HG02763 (cell line): ENCODE measurements around the gene BUD23.
A peak's percentile ranks its signal among the peaks of the same experiment; 100 is the strongest.
"Not testable (repeated sequence)": the region's sequence is repeated elsewhere in the genome, so short reads cannot be mapped to it uniquely, and the experiment has no call there.

ENCODE experiments used
- ATAC-seq: cut with Tn5 transposase; IDR thresholded peaks from one replicate; pipeline ENCODE4 v1.9.1; 2021; ENCODE audit warnings: mild to moderate bottlenecking, moderate library complexity; ENCODE audit not compliant: unreplicated experiment

The BUD23 gene

GRCh38 chr7:73683056-73683787 lies at the start of gene BUD23, which contains the start of gene DNAJC30:
BUD23 (plus strand) TSS chr7:73683597; CDS start chr7:73683626, 29 bp downstream.
DNAJC30 (minus strand) TSS chr7:73683453; CDS start chr7:73683423, 30 bp downstream.
- peak; percentile 96 for ATAC-seq

- no peak for ATAC-seq
These were observed 49.6 kb upstream of the BUD23 start for GRCh38 chr7:73633844-73634243.

GRCh38 chr7:73635428-73636200 lies 47.8 kb upstream of the BUD23 start:
- no peak for ATAC-seq

- no peak for ATAC-seq
These were observed 44.5 kb upstream of the BUD23 start for GRCh38 chr7:73638911-73639310.

GRCh38 chr7:73642834-73643233 lies 40.6 kb upstream of the BUD23 start:
- ATAC-seq = no peak

GRCh38 chr7:73644688-73645286 lies 38.6 kb upstream of the BUD23 start:
- ATAC-seq = no peak

GRCh38 chr7:73645643-73646174 lies 37.7 kb upstream of the BUD23 start:
- ATAC-seq = no peak

- ATAC-seq = no peak
These were observed 36.3 kb upstream of the BUD23 start for GRCh38 chr7:73646785-73647724.

GRCh38 chr7:73647725-73648592 lies 35.4 kb upstream of the BUD23 start:
- no peak for ATAC-seq

GRCh38 chr7:73648593-73649332 lies 34.6 kb upstream of the BUD23 start:
- no peak for ATAC-seq

GRCh38 chr7:73649576-73649975 lies 33.8 kb upstream of the BUD23 start:
- ATAC-seq = no peak

- ATAC-seq = no peak
These were observed 32.9 kb upstream of the BUD23 start for GRCh38 chr7:73650524-73650923.

GRCh38 chr7:73652541-73652949 lies 30.9 kb upstream of the BUD23 start:
- ATAC-seq = no peak

- not testable (repeated sequence) for ATAC-seq
These were observed 28.1 kb upstream of the BUD23 start for GRCh38 chr7:73655309-73655708.

- no peak for ATAC-seq
These were observed 23.4 kb upstream of the BUD23 start for GRCh38 chr7:73659983-73660382.

- not testable (repeated sequence) for ATAC-seq
These were observed 22.8 kb upstream of the BUD23 start for GRCh38 chr7:73660594-73660993.

GRCh38 chr7:73663033-73663432 lies 20.4 kb upstream of the BUD23 start:
- no peak for ATAC-seq

GRCh38 chr7:73667344-73668102 lies 15.9 kb upstream of the BUD23 start, which contains the start of gene VPS37D:
VPS37D (plus strand) TSS chr7:73667831; CDS start chr7:73667959, 128 bp downstream.
- ATAC-seq = peak; percentile 90
